Central memory CD4-positive, alpha-beta T cell (primary cell): ENCODE results near the gene PACSIN1.

Experiments used
- DNase-seq: peaks from one replicate; pipeline ENCODE4 v3.0.0; 2022

PACSIN1 gene

DNA sequence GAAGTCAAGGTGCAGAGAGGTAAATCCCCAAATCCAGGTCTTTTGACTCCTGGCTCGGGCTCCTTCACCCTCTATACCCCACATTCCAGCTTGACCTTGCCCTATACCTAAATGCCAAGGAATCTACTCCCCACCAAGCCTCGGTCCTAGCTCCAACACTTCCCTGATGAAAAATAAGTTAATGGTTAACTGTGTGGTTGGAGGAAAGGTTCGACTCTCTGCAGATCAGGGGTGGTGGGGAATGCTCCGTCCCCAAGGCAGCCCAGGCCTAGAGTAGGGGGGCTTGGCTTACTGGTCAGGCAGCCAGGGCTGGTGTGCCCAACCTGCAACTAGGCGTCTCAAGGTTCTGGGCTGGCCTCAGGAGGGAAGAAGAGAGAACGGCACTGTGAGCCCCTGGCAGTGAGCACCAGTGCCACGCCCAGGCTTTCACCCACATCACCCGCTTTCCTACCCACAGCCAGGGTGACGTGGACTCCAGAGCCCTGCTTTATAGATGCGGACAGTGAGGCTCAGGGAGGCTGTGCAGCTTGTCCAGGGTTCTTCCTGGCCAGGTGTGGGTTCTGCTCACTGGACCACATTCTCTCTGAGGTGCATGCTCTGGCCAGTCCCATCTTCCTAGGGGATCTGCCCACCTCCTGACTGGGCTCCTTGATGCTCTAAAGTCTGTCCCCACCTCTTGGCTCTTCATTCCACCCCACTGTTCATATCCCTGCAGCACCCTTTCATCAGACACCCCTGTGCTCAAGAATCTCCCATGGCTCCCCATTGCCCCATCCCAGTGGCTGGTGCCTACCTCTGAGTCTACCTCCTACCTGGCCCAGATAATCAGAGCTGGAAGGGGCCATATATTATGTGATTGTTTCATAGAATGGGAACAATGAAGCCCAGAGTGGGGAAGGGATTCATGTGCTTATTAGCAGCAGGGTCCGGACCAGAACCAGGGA is 82.1 kb downstream of the PACSIN1 start:
- no peak for DNase-seq

DNA sequence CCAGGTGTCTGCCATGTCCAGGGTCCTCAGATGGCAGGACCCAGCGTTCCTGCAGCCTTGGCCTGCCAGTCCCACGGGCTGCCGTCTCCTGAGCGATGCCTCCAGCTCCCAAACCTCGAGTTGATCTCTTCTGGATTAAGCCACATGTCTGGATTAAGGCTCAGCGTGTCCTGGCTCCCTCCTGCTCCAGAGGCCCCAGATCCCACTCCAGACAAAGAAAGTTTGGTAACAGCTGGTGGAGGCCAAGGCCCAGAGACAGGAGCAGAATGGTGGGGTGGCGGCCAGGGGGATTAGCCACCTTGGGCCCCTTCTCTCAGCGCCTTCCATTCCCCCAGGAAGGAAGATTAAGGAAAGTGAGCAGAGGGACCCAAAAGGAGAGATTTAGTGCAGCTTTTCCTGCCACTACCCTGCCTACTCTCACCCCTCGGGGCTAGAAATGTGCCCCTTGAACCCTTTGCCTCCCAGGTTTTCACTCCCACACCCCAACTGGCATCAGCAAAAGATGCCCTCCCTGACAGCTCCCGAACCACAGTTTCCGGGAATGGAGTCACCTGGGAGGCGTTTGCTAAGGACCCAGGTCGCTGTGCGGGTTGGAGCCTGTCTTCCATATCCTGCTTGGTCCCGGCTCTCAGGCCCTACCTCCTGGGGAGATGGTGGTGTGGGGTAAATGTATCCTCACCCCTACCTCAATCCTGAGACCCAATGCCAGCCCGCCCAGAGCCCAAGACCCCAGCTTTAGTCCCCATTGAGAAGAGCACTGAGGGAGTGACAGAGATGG is 83.3 kb downstream of the PACSIN1 start:
- DNase-seq, result no peak

DNA sequence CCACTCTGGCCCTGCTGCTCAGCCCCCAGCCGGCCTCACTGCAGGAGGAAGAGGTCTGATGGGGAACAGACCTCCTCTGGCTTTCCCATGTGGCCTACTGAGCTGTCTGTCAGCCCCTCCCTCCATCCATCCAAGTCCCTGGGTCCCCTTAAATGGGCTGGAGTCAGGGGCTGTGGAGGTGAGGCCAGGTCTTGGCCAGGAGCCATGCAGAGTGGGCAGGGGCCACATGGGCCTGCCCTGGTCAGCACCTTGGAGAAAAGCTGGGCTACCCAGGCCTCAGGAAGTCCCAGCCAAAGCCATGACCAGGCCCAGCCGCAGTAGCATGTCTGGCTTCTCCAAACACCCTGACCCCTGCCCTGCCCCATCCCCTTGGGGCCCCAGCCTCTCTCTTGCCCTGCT is 83.9 kb downstream of the PACSIN1 start:
- DNase-seq, result no peak

DNA sequence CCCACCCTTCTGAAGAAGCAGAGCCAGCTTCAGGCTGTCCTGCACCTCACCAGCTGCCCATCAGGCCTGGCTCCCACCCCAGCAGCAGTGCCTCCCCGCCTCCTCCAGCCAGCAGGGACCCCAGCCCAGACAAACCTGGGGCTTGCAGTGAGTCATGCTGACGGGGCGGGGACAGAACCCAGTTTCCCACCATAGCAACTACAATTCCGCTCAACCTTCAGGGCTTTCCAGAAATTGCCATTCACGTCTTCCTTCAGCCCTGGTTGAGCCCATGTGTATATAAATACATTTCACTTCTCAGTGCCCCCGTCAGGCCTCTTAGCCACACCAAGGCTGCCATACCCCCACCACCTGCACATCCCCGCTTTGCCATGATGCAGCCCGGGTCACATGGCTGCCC is 85.8 kb downstream of the PACSIN1 start:
- no peak for DNase-seq

DNA sequence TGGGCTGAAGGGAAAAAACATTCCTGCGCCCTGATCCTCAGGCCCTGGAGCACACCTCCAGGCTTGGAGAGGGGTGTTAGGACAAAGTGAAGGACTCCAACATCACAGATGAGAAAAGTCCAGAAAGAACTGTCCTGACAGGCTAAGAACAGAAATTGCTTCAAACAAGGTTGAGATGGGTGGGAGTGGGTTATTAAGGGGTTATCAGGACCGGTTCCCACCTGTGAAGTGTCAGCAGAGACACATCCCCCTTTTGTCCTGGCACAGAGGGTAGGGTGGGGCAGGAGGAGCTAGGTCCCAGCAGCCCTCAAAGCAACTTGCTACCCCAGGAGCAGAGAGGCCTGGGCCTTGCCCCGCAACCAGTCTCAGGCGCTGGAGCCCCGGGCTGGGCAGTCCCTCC is 86.7 kb downstream of the PACSIN1 start:
- DNase-seq, result no peak

DNA sequence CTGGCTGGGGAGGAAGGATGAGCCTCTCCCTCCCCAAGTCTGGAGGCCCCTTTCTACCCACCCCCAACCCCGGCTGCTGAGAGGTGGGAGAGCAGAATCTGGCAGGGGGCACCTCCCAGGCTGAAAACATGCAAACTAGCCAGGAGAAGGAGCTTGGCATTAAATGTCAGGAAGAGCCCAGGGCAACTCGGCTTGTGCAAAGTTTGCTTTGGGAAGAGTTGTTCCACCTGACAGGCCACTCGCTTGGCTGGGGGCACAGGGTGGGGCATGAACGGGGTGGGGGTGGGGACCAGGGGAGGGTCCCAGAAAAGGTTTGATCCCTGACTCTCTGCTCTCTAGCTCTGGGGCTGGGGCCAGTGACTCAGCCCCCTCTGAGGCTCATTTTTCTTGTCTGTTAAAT is 87.3 kb downstream of the PACSIN1 start:
- DNase-seq, result no peak

DNA sequence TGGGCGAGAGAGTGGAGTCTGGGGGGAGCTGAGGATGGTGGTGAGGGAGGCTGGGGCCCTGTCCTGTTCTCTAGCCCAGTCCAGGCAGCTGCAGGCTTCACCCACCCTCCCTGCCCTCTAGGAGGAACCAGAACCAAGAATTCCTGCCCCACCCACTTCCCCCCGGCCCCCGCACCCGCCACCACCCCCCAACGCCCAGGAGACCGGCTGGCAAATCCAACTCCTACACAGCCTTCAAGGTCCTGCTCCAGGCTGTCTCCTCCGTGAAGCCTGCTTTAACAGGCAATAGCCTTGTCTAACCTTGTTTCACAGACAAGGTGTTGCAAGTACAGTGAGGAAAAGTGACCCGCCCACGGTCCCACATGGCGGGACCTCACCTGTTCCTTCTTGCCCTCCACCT is 87.9 kb downstream of the PACSIN1 start:
- DNase-seq, result no peak

DNA sequence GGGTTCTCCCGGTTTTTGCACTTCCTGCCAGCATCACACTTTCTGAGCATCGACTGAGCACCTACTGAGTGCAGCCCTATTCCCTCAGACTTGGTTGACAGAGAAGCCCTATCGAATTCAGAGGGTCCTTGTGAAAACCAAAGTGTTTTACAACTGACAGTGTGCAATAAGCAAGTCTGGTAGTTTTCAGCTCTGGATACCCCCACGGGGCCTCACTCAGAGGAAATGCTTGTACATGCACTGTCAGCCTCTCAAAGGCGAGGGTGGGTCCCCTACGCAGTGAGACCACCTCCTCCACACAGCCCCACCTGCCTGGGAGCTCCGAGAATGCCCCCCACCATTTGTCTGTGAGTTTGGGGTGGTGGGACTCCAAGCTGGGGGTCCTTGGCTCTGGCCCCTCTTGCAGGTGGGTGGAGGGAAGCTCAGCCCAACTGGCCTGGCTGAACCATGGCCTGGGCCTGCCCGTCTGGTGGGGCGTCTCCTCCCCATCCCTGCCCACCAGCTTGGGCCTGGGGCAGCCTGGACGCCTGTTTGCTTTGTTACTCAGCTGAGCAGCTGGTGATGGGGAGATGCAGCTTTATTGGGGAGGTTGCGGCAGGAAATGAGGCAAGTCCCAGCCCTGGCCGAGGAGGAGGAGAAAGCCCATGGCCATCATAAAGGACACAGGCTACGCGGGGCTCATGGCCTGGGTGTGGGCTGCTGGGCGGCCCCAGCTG is 88.6 kb downstream of the PACSIN1 start:
- DNase-seq, result no peak

DNA sequence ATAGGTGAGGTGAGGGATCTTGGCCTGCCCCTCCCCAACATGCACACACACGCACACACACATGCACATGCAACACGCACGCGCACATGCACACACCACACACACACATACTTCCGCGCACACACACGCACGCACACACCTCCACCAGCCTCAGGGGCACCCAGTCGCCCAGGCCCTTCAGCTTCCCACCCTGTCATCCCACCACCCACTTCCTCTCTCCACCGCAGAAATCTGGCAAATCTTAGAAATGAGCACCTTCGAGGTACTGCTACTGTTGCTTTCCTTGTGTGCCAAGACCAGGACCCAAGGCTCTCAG is 89.1 kb downstream of the PACSIN1 start:
- DNase-seq, result no peak

DNA sequence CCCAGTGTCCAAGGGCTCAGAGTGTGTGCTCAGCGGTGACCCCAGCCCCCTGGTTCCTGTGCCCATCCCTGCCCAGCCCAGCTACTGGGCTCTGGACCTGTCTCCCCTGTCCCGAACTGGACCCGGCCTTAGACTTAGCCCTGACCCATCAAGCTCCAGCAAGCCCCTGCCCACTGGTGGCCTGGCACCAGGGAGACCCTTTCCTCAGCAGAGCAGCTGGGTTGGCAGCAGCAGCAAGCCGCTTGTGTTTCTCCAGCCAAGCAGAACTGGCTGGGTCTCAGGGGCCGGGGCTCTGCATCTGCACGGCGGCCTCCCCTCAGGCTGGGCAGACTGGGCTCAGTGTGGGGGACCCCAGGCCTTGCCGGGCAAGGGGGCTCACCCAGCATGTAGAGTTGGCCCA is 89.5 kb downstream of the PACSIN1 start:
- no peak for DNase-seq

DNA sequence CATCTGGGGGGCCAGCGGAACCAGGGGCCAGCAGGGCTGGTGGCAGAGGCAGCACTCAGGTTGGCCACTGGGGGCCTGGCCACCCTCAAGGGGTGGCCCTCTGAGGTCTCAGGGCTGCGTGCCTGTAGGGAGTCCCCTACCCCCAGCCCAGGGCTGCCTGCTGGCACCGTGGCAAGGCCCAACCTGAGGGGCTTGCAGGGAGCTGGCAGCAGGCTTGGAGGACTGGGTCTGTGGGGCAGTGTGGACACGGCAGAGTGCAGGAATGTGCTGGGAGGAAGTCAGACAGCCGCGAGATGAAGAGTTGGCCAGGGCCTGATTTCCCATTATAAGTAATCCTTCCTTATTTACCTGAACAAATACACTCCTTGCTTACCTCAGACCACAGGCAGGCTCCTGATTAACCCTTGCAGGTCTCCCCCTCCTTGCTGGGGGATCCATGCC is 90.2 kb downstream of the PACSIN1 start, which contains the start of gene SPDEF:
Gene SPDEF, minus strand, starts transcription at position 299 of the 441 bp plus-strand sequence. CDS start 11,874 bp downstream, outside the sequence.
- DNase-seq, result no peak

DNA sequence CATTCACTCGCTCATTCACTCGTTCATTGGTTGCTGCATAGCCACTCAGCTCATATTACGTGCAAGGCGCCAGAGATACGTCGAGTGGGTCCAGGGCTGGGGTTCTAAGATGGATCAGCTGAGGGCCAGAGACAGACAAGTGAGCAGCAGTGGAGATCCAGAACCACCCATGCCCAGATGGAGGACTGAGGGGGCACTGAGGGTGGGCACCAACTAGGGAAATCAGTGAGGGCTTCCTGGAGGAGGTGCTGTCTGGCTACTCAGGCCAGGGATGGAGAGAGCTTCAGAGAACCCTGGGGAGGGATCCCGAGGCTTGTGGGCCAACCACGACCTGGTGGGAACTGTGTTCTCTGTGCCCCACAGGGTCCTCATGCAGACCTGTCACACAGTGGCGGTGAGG is 90.6 kb downstream of the PACSIN1 start:
- no peak for DNase-seq

DNA sequence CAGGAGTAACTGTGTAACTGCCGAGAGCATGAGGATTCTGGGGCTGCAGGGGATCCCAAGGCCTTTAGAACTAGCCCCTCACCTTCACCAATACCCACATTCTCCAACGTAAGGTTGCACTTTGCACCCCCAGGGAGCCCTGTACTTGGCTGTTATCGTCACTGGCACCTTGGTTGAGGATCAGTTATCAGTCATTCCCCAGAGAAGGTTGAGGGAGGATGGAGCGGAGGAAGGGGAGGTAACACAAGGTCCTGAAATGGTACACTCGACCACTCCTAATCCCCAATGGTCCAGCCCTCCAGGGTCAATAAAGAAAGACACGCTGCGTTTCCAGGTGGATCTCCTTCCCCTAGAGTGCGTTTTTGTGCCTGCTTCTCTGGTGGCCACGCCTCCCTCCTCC is 91.4 kb downstream of the PACSIN1 start:
- no peak for DNase-seq

DNA sequence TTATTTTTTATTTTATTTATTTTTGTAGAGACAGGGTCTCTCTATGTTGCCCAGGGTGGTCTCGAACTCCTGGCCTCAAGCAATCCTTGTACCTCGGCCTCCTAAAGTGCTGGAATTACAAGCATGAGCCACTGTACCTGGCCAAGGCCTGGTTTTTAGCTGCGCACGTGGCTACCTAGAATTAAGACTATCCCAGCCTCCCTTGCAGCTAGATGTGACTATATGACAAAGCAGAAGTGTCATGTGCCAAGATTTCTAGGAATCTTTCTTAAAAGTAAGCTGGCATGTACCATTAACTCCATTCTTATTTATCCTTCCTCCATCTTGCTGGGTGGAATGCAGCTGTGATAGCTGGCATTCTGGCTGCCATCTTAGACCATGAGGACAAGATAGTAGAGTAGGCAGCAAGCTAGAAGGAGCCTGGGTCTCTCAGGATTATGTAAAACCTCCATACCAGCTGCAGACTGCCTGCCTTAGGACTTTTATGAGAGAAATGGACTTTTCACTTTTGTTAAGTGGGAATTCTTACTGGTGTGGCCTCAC is 92.4 kb downstream of the PACSIN1 start:
- no peak for DNase-seq

DNA sequence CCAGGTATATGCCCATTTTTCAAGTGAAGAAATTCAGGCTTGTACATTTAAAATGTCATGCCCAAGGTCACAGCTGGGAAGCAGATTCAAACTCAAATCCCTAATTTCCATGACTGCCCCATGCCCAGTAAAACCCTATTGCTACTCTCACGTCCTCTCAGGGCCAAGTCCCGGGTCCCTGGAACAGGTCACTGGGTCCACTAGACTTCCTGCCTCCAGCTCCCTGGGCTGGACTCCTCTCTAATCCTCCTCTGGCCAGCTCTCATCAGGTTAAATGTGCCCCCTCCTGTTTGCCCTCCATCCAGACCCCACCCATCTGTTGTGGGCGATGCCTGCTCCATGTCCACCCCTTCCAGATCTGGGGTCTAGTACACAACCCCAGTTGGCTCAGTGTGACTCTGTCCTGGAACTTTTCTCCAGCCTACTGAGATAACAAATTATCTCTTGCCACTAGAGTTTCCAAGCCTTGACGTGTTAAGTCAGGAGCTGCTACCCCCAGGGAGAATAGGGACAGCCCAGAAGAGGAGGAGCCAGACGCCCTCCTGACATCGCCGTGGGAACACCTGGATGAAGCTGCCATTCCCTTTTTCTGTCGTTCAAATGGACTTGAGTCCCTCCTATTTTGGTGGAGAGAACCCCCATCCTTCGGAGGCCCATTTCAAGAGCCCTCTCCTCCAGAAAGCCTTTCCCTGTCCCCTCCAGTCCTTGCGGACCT is 93.9 kb downstream of the PACSIN1 start:
- no peak for DNase-seq

DNA sequence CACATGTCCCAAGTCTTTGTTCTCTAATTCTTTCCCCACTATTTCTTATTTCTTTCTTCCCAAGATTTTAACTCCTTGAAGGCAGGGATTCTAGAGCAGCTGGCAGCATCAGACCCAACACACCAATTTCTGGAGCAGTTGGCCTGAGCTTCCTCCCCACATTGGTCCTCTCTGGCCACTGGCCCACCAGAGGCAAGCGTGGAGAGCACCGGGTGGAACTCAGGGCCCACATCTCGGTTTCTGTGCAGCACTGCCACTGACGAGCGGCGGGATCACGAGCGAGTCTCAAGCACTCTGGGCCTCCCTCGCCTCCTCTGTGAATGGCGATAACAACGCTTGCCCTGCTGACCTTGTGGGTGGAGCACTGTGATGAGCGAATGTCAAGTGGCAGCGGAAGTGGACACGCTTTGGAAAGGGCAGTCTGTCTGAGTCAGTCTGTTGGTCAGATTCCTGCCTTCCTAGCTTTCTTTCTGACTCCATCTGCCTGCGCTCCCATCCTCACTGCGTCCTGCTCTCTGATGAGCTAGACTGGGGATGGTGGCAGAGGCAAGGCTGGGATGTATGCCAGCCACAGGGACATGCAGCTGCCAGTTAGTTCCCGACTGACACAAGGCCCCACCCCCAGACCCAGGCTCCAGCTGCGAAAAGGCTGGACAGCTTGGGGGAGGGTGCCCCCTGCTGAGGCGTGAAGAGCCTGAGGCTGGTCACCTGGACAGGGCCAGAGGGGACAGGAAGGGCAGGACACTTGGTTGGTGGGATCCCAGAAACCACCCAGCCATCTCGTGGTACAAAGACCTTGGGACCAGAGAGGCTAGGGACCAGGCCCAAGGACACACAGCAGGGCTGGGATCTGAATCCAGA is 94.7 kb downstream of the PACSIN1 start:
- no peak for DNase-seq

DNA sequence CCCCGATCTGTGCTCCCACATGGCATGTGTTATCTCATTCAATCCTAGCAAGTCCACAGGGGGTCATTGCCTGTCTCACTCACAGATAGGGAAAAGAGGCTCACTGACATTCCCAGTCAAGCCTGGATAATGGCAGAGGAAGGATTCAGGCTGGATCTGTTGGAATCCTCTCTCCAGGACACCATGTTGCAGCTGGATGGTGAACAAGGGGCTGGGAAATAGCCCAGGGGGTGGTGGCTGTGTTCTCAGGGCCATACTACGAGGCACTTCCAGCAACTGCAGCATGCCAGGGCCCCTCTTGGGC is 95.3 kb downstream of the PACSIN1 start:
- no peak for DNase-seq

DNA sequence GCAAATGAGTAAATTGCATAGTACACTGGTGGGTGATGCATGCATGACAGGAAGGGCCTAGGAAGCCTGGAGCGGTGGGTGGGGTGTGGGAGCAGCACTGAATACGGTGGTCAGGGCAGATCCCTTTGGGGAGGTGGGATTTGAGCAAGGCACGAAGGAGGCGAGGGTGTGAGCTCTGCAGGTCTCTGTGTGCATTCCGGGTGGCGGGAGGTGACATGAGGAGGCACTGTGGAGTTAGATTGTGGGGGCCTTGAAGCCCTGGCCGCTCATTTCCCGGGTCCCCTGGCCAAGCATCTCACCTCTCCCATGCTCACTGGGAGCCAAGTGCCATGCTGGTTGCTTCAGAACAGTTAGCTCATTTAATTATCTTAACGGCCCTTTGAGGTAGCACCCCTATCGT is 96.5 kb downstream of the PACSIN1 start:
- no peak for DNase-seq

DNA sequence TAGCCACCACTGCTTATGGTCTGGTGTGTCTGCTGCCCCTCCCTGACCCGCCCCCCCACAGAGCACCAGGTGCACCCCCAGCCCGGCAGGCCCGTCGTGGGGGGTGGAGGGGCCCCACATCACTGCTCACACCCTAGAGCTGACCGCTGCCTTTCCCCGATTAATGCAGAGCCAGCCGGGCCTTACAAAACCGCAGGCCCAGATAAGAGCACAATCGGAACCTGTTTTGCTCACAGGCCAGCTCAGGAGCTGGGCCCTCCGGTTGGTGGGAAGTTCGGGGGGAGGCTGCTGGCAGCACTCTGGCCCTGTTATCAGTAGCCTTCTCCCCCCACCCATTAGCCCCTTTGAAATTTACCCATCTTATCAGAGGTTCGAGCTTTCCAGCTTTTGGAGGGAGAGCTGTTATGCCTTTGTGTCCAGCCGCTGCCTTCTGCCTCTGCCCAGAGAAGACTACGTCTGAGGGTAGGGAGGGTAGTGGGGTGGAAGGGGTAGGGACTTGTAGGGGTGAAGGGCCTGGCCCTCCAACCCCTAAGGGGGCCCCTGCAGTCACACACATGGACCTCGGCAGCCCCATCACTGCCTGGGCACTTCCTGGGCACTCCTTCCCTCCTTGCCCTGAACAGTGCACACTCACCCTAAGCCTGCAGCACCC is 97.1 kb downstream of the PACSIN1 start:
- DNase-seq, result no peak

DNA sequence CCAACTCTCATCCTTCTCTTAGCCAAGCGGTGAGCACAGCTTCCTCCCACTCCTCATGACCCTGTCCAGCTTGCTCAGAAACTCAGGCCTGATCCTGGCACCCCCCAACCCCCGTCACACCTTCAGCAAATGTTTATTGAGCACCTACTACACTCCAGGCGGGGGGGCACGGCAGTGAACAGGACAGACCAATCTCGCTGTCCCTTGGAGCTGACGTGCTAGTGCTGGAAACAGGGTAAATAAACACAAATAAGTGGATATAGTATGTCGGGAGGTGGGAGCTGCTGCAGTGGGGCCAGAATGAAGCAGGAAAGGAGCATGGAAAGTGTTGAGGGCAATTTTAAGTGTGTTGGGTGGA is 97.6 kb downstream of the PACSIN1 start:
- no peak for DNase-seq

DNA sequence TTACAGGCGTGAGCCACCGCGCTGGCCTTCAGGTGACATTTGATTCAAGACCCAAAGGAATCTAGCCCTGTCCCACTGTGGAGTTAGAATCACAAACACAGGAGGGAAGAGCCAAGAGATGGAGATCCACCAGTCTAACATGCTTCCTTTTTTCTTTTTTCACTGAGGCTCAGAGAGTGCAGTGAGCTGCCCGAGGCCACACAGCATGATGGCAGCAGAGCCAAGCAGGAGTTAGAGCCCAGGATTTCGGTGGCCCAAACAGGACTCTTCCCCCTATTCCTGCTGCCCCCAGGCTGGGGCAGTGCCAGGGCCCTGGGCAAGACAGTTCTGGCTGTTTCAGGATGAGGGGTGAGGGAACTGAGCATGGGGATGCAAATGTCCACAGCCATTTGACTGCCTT is 98.3 kb downstream of the PACSIN1 start:
- DNase-seq, result no peak
